HG02798 (cell line): ENCODE results near the gene ACER1.

ENCODE experiments used
- ATAC-seq: cut with Tn5 transposase; IDR thresholded peaks from one replicate; pipeline ENCODE4 v1.9.1; 2021; ENCODE audit warnings: mild to moderate bottlenecking; ENCODE audit not compliant: unreplicated experiment, poor library complexity

Gene ACER1

GRCh38 chr19:6270076-6270745 is 63.2 kb downstream of the ACER1 start:
- no peak for ATAC-seq

DNA sequence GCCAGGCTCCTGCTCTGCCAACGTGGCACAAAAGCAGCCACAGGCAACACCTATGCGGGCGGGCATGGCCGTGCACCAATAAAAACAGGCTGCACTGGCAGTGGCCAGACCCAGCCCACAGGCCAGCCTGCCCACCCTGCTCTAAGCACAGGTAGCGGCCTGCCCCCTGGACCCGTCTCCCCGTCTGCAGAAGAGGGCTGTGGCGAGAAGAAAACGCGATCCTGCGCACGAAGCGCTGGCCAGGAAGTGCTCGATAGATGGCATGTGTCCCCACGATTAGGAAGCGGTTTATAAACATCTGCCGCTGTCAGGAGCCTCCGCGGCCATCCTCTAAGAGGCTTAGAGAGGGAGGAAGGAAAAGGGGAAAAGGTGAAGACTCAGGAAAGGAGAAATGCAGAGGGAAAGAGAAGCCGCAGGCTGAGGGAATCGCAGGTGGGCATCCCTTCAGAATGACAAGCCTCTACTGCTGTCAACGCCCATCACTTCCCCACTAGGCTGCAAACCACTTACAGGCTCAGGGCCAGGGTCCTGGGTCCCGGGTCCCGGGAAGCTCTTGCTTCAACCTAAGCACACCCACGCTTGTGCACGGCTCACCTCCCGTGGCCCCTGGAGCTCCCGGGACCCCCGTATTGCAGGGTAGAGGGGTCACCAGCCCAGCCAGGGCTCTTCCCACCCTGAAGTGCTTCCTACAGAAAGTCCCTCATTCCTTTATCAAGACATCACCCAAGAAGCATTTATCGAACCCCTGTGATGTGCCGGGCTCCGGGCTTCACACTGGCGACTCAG is 64.1 kb downstream of the ACER1 start:
- no peak for ATAC-seq

GRCh38 chr19:6268382-6268771 is 65.0 kb downstream of the ACER1 start:
- ATAC-seq, result no peak

GRCh38 chr19:6267552-6268381 is 65.6 kb downstream of the ACER1 start:
- no peak for ATAC-seq

GRCh38 chr19:6264803-6265202 is 68.6 kb downstream of the ACER1 start:
- no peak for ATAC-seq

DNA sequence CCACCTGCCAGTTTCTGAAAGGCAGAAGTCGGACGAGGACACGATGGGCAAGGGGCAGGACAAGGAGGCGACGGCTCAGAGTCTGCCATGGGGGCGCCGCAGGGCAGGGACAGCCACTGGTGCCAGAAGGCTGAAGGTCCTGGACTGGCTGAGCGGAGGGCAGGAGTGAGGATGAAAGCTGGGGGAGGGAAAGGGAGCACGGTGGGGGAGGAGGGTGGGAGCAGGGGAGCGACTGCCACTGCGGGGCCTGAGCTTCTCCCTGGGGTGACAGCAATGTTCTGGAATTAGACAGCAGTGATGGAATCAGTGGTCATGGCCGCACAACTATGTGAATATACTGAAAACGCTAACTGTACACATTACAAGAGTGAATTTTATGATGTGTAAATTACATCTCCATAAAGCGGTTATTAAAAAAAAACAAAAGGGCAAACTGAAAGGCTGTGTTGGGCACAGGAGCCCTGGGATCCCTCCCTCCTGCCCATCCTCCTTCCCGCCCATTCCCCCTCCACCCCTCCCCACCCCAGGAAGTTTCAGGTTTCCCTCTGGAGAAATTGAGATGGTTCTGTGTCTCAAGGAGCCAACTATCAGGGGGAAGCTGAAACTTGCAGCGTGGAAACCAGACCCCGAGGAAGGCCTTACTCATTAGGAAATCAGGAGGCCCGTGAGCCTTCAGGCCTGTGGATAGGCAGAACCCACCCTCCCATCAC is 69.5 kb downstream of the ACER1 start:
- ATAC-seq, result no peak

DNA sequence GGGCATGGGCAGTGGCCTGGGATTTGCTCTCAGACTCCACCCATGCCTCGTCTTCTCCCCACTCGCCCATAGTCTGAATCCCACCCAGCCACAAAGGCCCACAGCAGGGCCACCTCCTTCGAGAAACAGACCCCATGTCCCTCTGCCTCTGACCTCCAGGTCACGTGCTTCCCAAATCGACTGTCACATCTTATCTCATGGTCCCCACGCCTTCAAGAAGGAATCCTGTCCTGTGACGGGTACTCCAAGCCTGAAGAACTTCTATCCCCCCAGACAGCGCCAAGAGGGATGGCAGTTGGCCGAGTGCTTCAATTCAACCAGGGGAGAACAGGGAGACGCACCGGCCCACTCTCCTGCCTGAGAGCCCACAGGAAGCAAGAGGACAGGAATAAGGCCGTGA is 70.1 kb downstream of the ACER1 start:
- ATAC-seq, result no peak

DNA sequence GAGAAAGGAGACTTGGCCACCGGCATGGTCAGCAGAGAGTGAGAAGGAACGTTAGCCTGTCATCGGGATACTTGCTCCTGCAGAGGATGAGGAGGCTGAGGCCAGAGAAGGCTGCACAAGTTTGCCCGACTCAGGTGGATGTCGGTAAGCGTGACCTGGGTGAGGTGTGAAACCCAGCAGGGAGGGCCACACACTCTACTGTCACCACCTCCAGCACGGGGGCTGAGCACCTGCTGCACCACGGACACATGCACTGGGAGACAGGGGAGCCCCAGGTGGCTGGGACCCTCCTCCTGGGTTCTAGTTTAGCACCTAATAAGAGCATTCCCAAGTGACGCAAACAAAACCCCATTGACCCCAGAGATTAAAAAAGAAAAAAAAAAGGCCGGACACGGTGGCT is 70.9 kb downstream of the ACER1 start:
- ATAC-seq, result no peak

DNA sequence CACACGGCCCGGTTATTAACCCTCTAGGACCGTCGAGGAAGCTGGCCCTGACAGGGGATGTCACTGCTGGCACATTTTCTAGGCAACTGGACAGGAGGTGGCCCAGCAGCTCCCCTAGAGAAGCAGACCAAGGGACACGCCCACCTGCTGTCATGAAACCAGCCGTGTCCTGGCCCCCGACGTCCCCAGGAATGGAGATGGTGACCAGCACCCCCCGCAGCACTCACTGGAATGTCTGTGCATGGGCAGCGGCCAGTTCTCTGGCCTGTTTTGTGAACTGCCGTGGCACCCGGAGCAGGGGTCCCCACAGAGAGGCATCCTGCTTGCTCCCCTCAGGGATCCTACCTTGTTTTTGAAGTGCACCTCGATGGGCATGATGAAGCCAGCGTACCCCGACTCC is 71.5 kb downstream of the ACER1 start:
- no peak for ATAC-seq

DNA sequence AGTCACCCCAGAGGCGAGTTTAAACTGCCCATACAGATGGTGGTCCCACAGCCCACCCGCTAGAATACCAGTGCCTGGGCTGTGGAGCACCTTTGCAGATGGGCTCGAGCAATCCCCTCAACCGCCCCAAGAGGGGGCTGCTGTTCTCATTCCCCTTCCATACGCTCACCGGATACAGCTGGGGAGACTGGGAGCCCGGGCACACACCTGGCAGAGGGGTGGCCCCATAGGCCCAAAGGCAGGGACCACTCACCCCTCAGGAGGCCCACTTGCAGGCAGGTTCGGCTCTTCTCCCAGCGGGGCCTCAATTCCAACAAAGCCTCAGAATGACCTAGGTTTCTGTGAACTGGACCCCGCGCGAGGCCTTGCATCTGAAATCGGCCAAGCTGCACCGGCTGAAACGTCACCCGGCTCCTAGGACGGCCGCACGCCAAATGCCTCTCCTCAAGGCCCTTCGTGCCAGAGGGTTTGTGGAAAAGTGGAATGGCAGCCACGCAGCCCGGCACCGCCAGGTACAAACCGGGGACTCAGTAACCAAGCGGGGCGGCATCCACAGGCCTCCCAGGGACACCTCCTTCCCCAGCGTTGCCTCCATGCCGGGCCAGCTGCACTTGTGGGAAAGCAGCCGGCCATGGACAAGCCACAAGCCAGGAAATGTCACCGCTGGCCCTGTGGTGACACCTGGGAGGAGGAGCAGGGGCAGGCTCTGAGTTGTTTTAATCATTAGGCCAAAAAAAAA is 72.3 kb downstream of the ACER1 start:
- no peak for ATAC-seq

DNA sequence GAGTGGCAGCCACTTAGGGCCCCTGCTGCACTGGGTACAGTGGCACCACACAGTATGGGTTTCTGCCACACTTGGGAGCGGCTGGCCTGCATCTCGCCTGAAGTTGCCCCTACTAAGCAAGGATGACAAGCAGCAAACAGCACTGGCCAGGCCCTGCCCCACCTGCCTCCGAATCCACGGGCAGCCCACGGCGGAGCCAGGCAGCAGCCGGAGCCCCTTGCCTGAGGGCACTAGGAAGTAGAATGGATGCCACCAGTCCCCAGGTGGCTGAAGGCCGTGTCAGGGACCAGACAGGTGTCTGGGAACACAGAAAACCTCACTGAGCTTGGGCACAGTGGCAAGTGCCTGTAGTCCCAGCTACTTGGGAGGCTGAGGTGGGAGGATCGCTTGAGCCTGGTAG is 73.0 kb downstream of the ACER1 start:
- ATAC-seq, result no peak

DNA sequence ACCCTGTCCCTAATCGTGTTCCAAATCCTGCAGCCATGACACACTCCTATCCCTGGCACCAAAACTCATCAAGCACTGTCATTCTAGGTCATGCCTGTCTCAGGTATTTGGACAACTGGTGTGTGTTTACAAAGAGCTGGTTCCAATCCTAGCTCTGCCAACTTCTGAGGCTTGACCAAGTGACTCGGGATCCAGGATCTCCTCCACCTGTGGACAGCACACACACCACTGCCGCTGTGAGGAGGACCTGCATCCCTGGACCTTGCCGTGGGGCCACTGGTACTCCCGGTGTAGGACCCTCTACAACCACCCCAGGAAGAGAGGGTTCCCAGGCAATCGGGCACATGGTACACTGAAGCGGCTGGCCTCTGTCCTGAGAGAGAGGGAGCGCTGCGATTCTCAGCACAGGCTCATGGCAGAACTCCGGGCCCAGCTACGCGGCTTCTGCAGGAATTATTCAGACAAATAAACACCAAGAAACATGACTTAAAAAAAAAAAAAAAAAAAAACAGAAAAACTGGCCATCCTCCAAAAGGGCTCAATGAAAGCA is 74.0 kb downstream of the ACER1 start:
- no peak for ATAC-seq

DNA sequence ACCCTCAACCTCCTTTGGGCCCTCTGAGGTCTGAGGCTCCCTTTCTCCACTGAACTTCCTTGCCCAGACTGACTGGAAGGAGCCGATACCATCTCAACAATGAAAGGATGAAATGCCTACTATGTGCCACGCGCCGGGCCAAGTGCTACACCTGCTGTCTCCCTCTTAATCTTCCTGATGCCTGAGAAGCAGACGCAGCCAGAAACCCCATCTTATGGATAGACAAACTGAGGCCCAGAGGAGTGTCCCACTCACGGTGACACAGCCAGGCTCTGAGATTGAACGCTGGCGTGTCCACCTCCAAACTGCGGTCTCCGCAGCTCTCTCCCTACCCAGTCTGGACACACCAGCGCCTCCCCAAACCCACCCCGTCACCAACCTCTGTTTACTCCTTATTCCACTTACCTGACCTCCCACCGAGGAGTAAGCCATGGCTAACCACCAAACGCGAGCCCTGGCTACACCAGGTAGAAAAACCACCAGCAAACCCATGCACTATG is 74.5 kb downstream of the ACER1 start:
- ATAC-seq, result no peak
